Esophagus squamous epithelium (tissue), 5 donors: ENCODE data around the gene SCAPER. TPM values are rescaled to one million over a fixed set of nuclear protein-coding genes. Genes with fewer than 3 reads are reported as not detected.

Experiments
- DNase-seq: peaks from one replicate; lab custom pipeline; 2025; lab: John Stamatoyannopoulos, UW
- H3K27ac ChIP-seq, 4 donors: fragments of 200-600 bp; sonication (generic); one replicate each; pipeline ENCODE4 v1.5.1; 2016 to 2019; ENCODE audit warnings: mild to moderate bottlenecking in 1 of 4
- H3K27me3 ChIP-seq, 4 donors: fragments of 200-600 bp; sonication (generic); 1 replicate in 3 of 4; 2 replicates in 1 of 4; pipeline versions ENCODE4 v1.5.1 to v1.6.0; 2017 to 2021; ENCODE audit warnings: antibody characterized with exemption in 1 of 4
- H3K36me3 ChIP-seq, 3 donors: fragments of 200-600 bp; sonication (generic); one replicate each; pipeline ENCODE4 v1.5.1; 2016 to 2019
- H3K4me1 ChIP-seq, 3 donors: fragments of 200-600 bp; sonication (generic); one replicate each; pipeline ENCODE4 v1.5.1; 2017 to 2019
- H3K4me3 ChIP-seq, 4 donors: fragments of 200-600 bp; sonication (generic); 1 replicate in 3 of 4; 2 replicates in 1 of 4; pipeline ENCODE4 v1.5.1; 2016 to 2019; ENCODE audit warnings: mild to moderate bottlenecking in 2 of 4, moderate library complexity in 1 of 4
- H3K9me3 ChIP-seq, 3 donors: fragments of 200-600 bp; sonication (generic); one replicate each; pipeline ENCODE4 v1.5.1; 2016 to 2019
- POLR2A ChIP-seq, 4 donors: fragments of 450-650 bp; IDR thresholded peaks; one replicate each; pipeline ENCODE4 v1.6.1; 2017; ENCODE audit warnings: antibody characterized with exemption in 4 of 4, mild to moderate bottlenecking in 4 of 4, moderate library complexity in 3 of 4
- WGBS, 2 donors: methylation state at CpG; one replicate each; pipeline ENCODE4 v1.1.5; 2018; 5-methylcytosine and 5-hydroxymethylcytosine counted together
- intact Hi-C: fragments of 100-400 bp; cut with DNase I; formaldehyde crosslinking; loops from one replicate; pipeline ENCODE4 v1.15.0; 2022
- total RNA-seq, 4 donors: library from RNA; depleted of rRNA; stranded (reverse); fragments of >200 nt; gene quantifications; one replicate each; pipeline ENCODE4 v1.1.0, GENCODE V29; 2016
- TF ChIP-seq, protein P1 (sequence below), 6 experiments: fragments of 450-650 bp in 4 of 6; fragments of 200-600 bp in 2 of 6; sonication (generic) in 2 of 6; IDR thresholded peaks; one replicate each; pipeline ENCODE4 v1.5.1; 2016 to 2019; ENCODE audit warnings: antibody characterized with exemption in 6 of 6, mild to moderate bottlenecking in 4 of 6, moderate library complexity in 4 of 6
- donor health status: DM: yes; HTN: yes; CAD: no.

The SCAPER gene
- total RNA-seq, 4 donors from 2014 or later: 18.3 to 30.1 (median 25.3) TPM

DNA sequence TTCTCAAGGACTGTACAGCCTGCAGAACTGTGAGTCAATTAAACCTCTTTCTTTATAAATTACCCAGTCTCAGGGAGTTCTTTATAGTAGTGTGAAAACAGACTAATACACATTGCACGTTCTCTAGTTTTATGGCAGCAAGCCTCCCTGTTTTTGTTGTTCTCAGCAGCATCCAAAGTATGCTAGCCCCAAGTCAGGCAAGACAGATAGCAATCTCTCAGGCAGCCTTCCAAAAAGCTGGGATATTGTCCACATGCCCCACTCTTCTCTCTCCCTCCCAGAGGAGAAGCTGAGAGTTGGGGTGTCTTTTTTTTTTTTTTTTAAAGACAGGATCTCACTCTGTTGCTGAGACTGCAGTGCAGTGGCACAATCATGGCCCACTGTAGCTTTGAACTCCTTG lies 438.0 kb downstream of the SCAPER start:
- 83 to 95% methylated on average over 1 of the region's 1 CpG for WGBS, 2 donors
- H3K4me1 ChIP-seq: no peaks in the 10 kb centered on the region
- H3K36me3 ChIP-seq: peaks cover 0 to 41% (median 0%) of the 10 kb centered on the region in 3 donors
- no peak overlapping the region for H3K4me3 ChIP-seq
- no peak for DNase-seq
- intact Hi-C loops: no loop called here
- no peaks in the 10 kb centered on the region for H3K27me3 ChIP-seq
- H3K9me3 ChIP-seq: peaks cover 0 to 13% (median 0%) of the 10 kb centered on the region in 3 donors
- H3K27ac ChIP-seq: no peak overlapping the region
- TF ChIP-seq, protein P1, sequence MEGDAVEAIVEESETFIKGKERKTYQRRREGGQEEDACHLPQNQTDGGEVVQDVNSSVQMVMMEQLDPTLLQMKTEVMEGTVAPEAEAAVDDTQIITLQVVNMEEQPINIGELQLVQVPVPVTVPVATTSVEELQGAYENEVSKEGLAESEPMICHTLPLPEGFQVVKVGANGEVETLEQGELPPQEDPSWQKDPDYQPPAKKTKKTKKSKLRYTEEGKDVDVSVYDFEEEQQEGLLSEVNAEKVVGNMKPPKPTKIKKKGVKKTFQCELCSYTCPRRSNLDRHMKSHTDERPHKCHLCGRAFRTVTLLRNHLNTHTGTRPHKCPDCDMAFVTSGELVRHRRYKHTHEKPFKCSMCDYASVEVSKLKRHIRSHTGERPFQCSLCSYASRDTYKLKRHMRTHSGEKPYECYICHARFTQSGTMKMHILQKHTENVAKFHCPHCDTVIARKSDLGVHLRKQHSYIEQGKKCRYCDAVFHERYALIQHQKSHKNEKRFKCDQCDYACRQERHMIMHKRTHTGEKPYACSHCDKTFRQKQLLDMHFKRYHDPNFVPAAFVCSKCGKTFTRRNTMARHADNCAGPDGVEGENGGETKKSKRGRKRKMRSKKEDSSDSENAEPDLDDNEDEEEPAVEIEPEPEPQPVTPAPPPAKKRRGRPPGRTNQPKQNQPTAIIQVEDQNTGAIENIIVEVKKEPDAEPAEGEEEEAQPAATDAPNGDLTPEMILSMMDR (IDR thresholded peaks at IDR 0.05): no peak
- TF ChIP-seq POLR2A (IDR thresholded peaks at IDR 0.05): no peak

GRCh38 chr15:76465728-76466127 lies 439.4 kb downstream of the SCAPER start:
- no peaks in the 10 kb centered on the region for H3K27me3 ChIP-seq
- H3K4me3 ChIP-seq: no peak overlapping the region
- peaks cover 0 to 40% (median 0%) of the 10 kb centered on the region in 3 donors for H3K36me3 ChIP-seq
- H3K27ac ChIP-seq: no peak overlapping the region
- intact Hi-C loops: no loop called here
- WGBS, 2 donors: 96 to 100% methylated on average over 1 of the region's 1 CpG
- H3K4me1 ChIP-seq: no peaks in the 10 kb centered on the region
- TF ChIP-seq, protein P1 (IDR thresholded peaks at IDR 0.05): no peak
- TF ChIP-seq POLR2A (IDR thresholded peaks at IDR 0.05): no peak
- DNase-seq: no peak
- H3K9me3 ChIP-seq: peaks cover 0 to 13% (median 0%) of the 10 kb centered on the region in 3 donors

- no peaks in the 10 kb centered on the region for H3K27me3 ChIP-seq
- no peak for TF ChIP-seq POLR2A (IDR thresholded peaks at IDR 0.05)
- TF ChIP-seq, protein P1 (IDR thresholded peaks at IDR 0.05): no peak
- peaks cover 0 to 25% (median 0%) of the 10 kb centered on the region in 3 donors for H3K36me3 ChIP-seq
- H3K27ac ChIP-seq: no peak overlapping the region
- 83 to 97% methylated on average over 2 of the region's 2 CpGs for WGBS, 2 donors
- H3K4me3 ChIP-seq: no peak overlapping the region
- intact Hi-C loops: no loop called here
- no peak for DNase-seq
- H3K4me1 ChIP-seq: no peaks in the 10 kb centered on the region
- peaks cover 0 to 13% (median 0%) of the 10 kb centered on the region in 3 donors for H3K9me3 ChIP-seq
These were observed 440.9 kb downstream of the SCAPER start for GRCh38 chr15:76464247-76464646.

DNA sequence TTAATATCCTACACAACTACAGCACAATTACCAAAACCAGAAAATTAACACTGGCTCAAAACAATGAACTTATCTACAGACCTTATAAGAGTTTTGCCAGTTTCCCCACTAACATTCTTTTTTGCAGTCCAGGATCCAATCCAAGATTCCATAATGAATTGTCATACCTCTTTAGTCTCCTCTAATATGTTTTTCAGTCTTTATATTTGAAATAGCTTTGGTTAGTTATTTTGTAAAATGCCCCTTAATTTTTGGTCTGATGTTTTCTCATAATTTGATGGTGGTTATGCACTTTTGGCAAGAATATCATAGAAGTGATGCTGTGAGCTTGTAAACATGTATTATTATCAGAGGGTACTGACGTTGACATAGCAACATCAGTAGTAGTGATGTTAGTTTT lies 444.3 kb downstream of the SCAPER start:
- no peaks in the 10 kb centered on the region for H3K27me3 ChIP-seq
- H3K9me3 ChIP-seq: peaks cover 0 to 3% (median 0%) of the 10 kb centered on the region in 3 donors
- no peak overlapping the region for H3K27ac ChIP-seq
- H3K4me1 ChIP-seq: no peaks in the 10 kb centered on the region
- peaks cover 0 to 4% (median 0%) of the 10 kb centered on the region in 3 donors for H3K36me3 ChIP-seq
- DNase-seq: no peak
- intact Hi-C loops: no loop called here
- 89 to 96% methylated on average over 1 of the region's 1 CpG for WGBS, 2 donors
- no peak overlapping the region for H3K4me3 ChIP-seq
- TF ChIP-seq POLR2A (IDR thresholded peaks at IDR 0.05): no peak
- TF ChIP-seq, protein P1 (IDR thresholded peaks at IDR 0.05): no peak

- H3K27ac ChIP-seq: no peak overlapping the region
- TF ChIP-seq, protein P1 (IDR thresholded peaks at IDR 0.05): no peak
- no peak for TF ChIP-seq POLR2A (IDR thresholded peaks at IDR 0.05)
- 96 to 100% methylated on average over 3 of the region's 3 CpGs for WGBS, 2 donors
- H3K4me3 ChIP-seq: no peak overlapping the region
- H3K36me3 ChIP-seq: peaks cover 0 to 4% (median 0%) of the 10 kb centered on the region in 3 donors
- intact Hi-C loops: no loop called here
- DNase-seq: no peak
- H3K27me3 ChIP-seq: no peaks in the 10 kb centered on the region
- no peaks in the 10 kb centered on the region for H3K9me3 ChIP-seq
- H3K4me1 ChIP-seq: no peaks in the 10 kb centered on the region
These were observed 444.8 kb downstream of the SCAPER start for GRCh38 chr15:76460347-76460746.
